Activated CD4-positive, alpha-beta T cell treated with anti-CD3 and anti-CD28 coated beads, Interleukin-2, amount 50 U/mL, for 1 hour (primary cell): ENCODE results near the gene GGCX.
"Not testable (repeated sequence)": the region's sequence is repeated elsewhere in the genome, so short reads cannot be mapped to it uniquely, and the experiment has no call there.

ENCODE experiments used
- DNase-seq: peaks from one replicate; pipeline ENCODE4 v3.0.0-alpha.2; 2020

The GGCX gene

GRCh38 chr2:85564144-85564563 lies 2.9 kb upstream of the GGCX start:
- no peak for DNase-seq

- DNase-seq, result no peak
Observed at GRCh38 chr2:85560812-85561279, 447 bp downstream of the GGCX start.

- not testable (repeated sequence) for DNase-seq
Observed at GRCh38 chr2:85560403-85560726, 928 bp downstream of the GGCX start.

- no peak for DNase-seq
Observed at GRCh38 chr2:85558160-85558559, 3.1 kb downstream of the GGCX start.

GRCh38 chr2:85557130-85557529 lies 4.2 kb downstream of the GGCX start:
- DNase-seq, result no peak

GRCh38 chr2:85554980-85555612 lies 6.2 kb downstream of the GGCX start:
- no peak for DNase-seq

- DNase-seq, result no peak
Observed at GRCh38 chr2:85553184-85553583, 8.1 kb downstream of the GGCX start.

GRCh38 chr2:85551698-85552678 lies 9.3 kb downstream of the GGCX start:
- peak; percentile 92 for DNase-seq

GRCh38 chr2:85550486-85550885 lies 10.8 kb downstream of the GGCX start:
- DNase-seq, result no peak

- no peak for DNase-seq
Observed at GRCh38 chr2:85549826-85550225, 11.5 kb downstream of the GGCX start.

GRCh38 chr2:85549095-85549494 lies 12.2 kb downstream of the GGCX start:
- DNase-seq, result no peak

- DNase-seq, result no peak
Observed at GRCh38 chr2:85548608-85548900, 12.7 kb downstream of the GGCX start.

- DNase-seq, result no peak
Observed at GRCh38 chr2:85547859-85548607, 13.3 kb downstream of the GGCX start.

- no peak for DNase-seq
Observed at GRCh38 chr2:85547089-85547858, 14.0 kb downstream of the GGCX start.

- DNase-seq, result no peak
Observed at GRCh38 chr2:85545780-85546240, 15.5 kb downstream of the GGCX start.

- DNase-seq, result not testable (repeated sequence)
Observed at GRCh38 chr2:85544915-85545779, 16.1 kb downstream of the GGCX start.

GRCh38 chr2:85544254-85544691 lies 17.0 kb downstream of the GGCX start:
- DNase-seq, result not testable (repeated sequence)

GRCh38 chr2:85542777-85543176 lies 18.5 kb downstream of the GGCX start:
- no peak for DNase-seq

GRCh38 chr2:85541753-85542457 lies 19.4 kb downstream of the GGCX start:
- no peak for DNase-seq

GRCh38 chr2:85541262-85541661 lies 20.0 kb downstream of the GGCX start:
- DNase-seq, result no peak

- no peak for DNase-seq
Observed at GRCh38 chr2:85540133-85540648, 21.1 kb downstream of the GGCX start.
